Transverse colon (tissue), 4 donors: ENCODE measurements around the gene FGF2. TPM values are rescaled to one million over a fixed set of nuclear protein-coding genes. Genes with fewer than 3 reads are reported as not detected.

Experiments used
- DNase-seq: peaks from one replicate; pipeline ENCODE4 v3.0.0-alpha.2; 2019
- H3K27ac ChIP-seq, 4 donors: fragments of 200-600 bp; sonication (generic); 2 replicates each; pipeline ENCODE4 v1.5.1; 2016 to 2018; ENCODE audit warnings: inconsistent platforms in 4 of 4
- H3K27me3 ChIP-seq: fragments of 200-600 bp; sonication (generic); 2 replicates; pipeline ENCODE4 v1.5.1; 2017; ENCODE audit warnings: inconsistent platforms
- H3K36me3 ChIP-seq, 4 donors: fragments of 200-600 bp; sonication (generic); 2 replicates each; pipeline ENCODE4 v1.5.1; 2017 to 2019; ENCODE audit warnings: inconsistent platforms in 4 of 4
- H3K4me1 ChIP-seq, 4 donors: fragments of 200-600 bp; sonication (generic); 2 replicates each; pipeline ENCODE4 v1.5.1; 2017 to 2020; ENCODE audit warnings: inconsistent platforms in 4 of 4
- H3K4me3 ChIP-seq, 4 donors: fragments of 200-600 bp; sonication (generic); 1 replicate in 1 of 4; 2 replicates in 3 of 4; pipeline versions ENCODE4 v1.5.1 to v1.6.1; 2017 to 2019; ENCODE audit warnings: inconsistent platforms in 4 of 4
- H3K9me3 ChIP-seq, 2 donors: fragments of 200-600 bp; sonication (generic); 2 replicates each; pipeline ENCODE4 v1.5.1; 2017 to 2019; ENCODE audit warnings: inconsistent platforms in 2 of 2
- EP300 ChIP-seq: sonication (generic); formaldehyde crosslinking; IDR thresholded peaks from one replicate; pipeline ENCODE4 v1.6.1; 2017; ENCODE audit warnings: antibody characterized with exemption, low read depth
- POLR2A ChIP-seq: fragments of 450-650 bp; IDR thresholded peaks from one replicate; pipeline ENCODE4 v1.6.1; 2016; ENCODE audit warnings: antibody characterized with exemption, mild to moderate bottlenecking, moderate library complexity
- POLR2AphosphoS5 ChIP-seq, 3 donors: sonication (generic); formaldehyde crosslinking; IDR thresholded peaks; one replicate each; pipeline ENCODE4 v1.6.1; 2016; ENCODE audit warnings: antibody characterized with exemption in 3 of 3
- WGBS, 2 donors: methylation state at CpG; one replicate each; pipeline ENCODE4 v1.1.5; 2018; ENCODE audit warnings: low coverage in 1 of 2; 5-methylcytosine and 5-hydroxymethylcytosine counted together
- in situ Hi-C, 4 donors: fragments of 200-750 bp; cut with MboI; loops; one replicate each; pipeline versions ENCODE4 v1.15.0 to v1.15.1; 2017; ENCODE audit warnings: low sequenced_read_pairs in 3 of 4, low pct_ligation_motif_present in 1 of 4, low pct_unique_long_range_greater_than_20kb in 1 of 4
- intact Hi-C: fragments of 100-400 bp; cut with DNase I; formaldehyde crosslinking; loops from one replicate; pipeline ENCODE4 v1.15.1; 2023; ENCODE audit warnings: low total_unique reads
- total RNA-seq, 4 donors: library from RNA; depleted of rRNA; stranded (reverse); fragments of >200 nt; gene quantifications; one replicate each; pipeline ENCODE4 v1.1.0, GENCODE V29; 2016
- TF ChIP-seq, protein P1 (sequence below), 5 experiments: fragments of 200-600 bp in 3 of 5; fragments of 450-650 bp in 2 of 5; sonication (generic) in 3 of 5; IDR thresholded peaks; 1 replicate in 2 of 5; 2 replicates in 3 of 5; pipeline ENCODE4 v1.5.1; 2016 to 2017; ENCODE audit warnings: antibody characterized with exemption in 5 of 5, inconsistent platforms in 3 of 5, mild to moderate bottlenecking in 2 of 5, moderate library complexity in 1 of 5

The FGF2 gene
- total RNA-seq, 4 donors from 2014 or later, result 1.9 to 8.6 (median 5.8) TPM

DNA sequence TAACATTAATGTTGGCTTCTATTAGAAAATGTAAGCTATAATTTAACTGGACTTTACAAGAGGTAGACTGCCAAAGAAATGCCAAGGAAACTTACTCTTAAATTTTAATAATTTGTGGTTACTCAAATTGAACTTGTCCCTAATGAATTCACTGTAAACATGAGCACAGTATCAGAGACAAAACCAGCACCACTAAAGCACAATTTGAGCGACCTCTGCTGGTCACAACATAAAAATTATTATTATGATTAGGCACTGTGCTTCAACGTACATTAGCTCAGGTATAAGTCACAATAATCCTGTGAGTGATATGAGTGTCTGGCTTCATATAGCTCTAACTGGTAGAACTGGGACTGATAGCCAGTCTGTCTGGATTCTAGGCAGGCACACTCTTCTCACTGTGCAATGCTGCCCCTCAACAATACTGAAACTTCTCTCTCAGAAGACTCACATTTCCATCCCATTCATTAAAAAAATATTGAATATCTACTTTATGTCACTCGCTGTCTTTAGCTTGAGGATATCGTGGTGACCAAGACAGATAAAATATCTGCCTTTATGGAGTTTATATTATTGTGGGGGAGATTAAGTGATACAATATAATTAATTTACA is 87.8 kb downstream of the FGF2 start:
- intact Hi-C loops, result no loop called here
- in situ Hi-C loops, result loop anchor here in 2 of 4 donors (25.0 kb wide), 2 partner anchors 152 to 327 kb away; no protein-coding TSS in a partner anchor
- H3K4me3 ChIP-seq, result no peak overlapping the region

DNA sequence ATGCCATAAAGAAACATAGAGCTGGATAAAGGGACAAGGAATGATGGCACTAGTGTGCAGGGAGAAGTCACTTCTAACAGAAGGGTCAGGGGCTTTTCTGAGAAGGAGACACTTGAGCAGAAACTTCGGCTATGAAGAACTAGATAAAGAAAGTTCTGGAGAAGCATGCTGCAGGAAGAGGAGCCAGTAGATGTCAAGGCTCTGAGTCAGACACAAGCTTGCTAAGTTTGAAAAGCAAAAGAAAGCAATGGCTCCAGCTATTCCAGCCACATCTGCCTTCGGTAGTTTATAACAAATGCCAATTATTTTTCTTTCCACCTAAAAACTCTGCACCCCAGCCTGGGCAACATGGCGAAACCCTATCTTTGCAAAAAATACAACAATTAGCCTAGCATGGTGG is 88.3 kb downstream of the FGF2 start:
- H3K4me3 ChIP-seq, result no peak overlapping the region
- no peaks in the 10 kb centered on the region for H3K27me3 ChIP-seq
- H3K9me3 ChIP-seq, result no peaks in the 10 kb centered on the region
- 90 to 94% methylated on average over 1 to 3 of the region's 3 CpGs for WGBS, 2 donors
- DNase-seq, result no peak
- in situ Hi-C loops, result loop anchor here in 2 of 4 donors (25.0 kb wide), 2 partner anchors 153 to 328 kb away; no protein-coding TSS in a partner anchor
- H3K36me3 ChIP-seq, result no peaks in the 10 kb centered on the region
- H3K4me1 ChIP-seq, result no peaks in the 10 kb centered on the region
- intact Hi-C loops, result loop anchor here (5.0 kb wide), 1 partner anchor 158 kb away; no protein-coding TSS in a partner anchor
- no peak overlapping the region for H3K27ac ChIP-seq
- TF ChIP-seq, protein P1, sequence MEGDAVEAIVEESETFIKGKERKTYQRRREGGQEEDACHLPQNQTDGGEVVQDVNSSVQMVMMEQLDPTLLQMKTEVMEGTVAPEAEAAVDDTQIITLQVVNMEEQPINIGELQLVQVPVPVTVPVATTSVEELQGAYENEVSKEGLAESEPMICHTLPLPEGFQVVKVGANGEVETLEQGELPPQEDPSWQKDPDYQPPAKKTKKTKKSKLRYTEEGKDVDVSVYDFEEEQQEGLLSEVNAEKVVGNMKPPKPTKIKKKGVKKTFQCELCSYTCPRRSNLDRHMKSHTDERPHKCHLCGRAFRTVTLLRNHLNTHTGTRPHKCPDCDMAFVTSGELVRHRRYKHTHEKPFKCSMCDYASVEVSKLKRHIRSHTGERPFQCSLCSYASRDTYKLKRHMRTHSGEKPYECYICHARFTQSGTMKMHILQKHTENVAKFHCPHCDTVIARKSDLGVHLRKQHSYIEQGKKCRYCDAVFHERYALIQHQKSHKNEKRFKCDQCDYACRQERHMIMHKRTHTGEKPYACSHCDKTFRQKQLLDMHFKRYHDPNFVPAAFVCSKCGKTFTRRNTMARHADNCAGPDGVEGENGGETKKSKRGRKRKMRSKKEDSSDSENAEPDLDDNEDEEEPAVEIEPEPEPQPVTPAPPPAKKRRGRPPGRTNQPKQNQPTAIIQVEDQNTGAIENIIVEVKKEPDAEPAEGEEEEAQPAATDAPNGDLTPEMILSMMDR (IDR thresholded peaks at IDR 0.05), result no peak
- TF ChIP-seq EP300 (no peak), POLR2A (no peak), POLR2AphosphoS5 (IDR thresholded peaks at IDR 0.05) (no peak)

More for the DNA sequence above, 87.8 kb downstream of the FGF2 start:
- no peak for TF ChIP-seq POLR2AphosphoS5 (IDR thresholded peaks at IDR 0.05)
- TF ChIP-seq, protein P1 (IDR thresholded peaks at IDR 0.05), result peak in 2 of 5 experiments; percentile 46 to 58
- H3K27me3 ChIP-seq, result no peaks in the 10 kb centered on the region
- H3K36me3 ChIP-seq, result no peaks in the 10 kb centered on the region
- 52 to 73% methylated on average over 2 to 4 of the region's 4 CpGs for WGBS, 2 donors
- no peaks in the 10 kb centered on the region for H3K9me3 ChIP-seq
- DNase-seq, result no peak
- H3K4me1 ChIP-seq, result no peaks in the 10 kb centered on the region
- no peak overlapping the region for H3K27ac ChIP-seq

DNA sequence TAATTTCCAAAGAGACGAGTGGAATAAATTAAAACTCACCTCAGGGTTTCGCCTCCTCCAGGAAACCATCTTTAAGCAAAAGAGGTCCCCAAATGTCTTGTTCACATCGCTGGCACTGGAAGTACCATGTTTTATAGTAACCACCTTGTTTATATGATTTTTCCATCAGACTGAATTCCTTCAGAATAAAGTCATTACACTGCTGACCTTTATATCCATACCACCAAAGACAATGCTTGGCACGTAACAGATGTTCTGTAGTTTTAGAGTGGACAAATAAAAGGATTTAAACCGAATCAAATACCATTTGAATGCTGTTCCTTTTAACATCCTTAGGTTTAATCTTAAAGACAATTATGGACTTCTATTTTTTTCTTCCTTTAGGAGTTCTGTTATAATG is 91.1 kb downstream of the FGF2 start:
- H3K9me3 ChIP-seq, result no peaks in the 10 kb centered on the region
- no peak overlapping the region for H3K27ac ChIP-seq
- TF ChIP-seq POLR2A (no peak), POLR2AphosphoS5 (IDR thresholded peaks at IDR 0.05) (no peak), EP300 (no peak)
- TF ChIP-seq, protein P1 (IDR thresholded peaks at IDR 0.05), result no peak
- in situ Hi-C loops, result loop anchor here in 2 of 4 donors (25.0 kb wide), 2 partner anchors 155 to 330 kb away; no protein-coding TSS in a partner anchor
- no peak overlapping the region for H3K4me3 ChIP-seq
- H3K27me3 ChIP-seq, result no peaks in the 10 kb centered on the region
- intact Hi-C loops, result loop anchor here (5.0 kb wide), 1 partner anchor 160 kb away; no protein-coding TSS in a partner anchor
- no peak for DNase-seq
- 76 to 83% methylated on average over 5 of the region's 5 CpGs for WGBS, 2 donors
- no peaks in the 10 kb centered on the region for H3K36me3 ChIP-seq
- peaks cover 0 to 9% (median 0%) of the 10 kb centered on the region in 4 donors for H3K4me1 ChIP-seq

DNA sequence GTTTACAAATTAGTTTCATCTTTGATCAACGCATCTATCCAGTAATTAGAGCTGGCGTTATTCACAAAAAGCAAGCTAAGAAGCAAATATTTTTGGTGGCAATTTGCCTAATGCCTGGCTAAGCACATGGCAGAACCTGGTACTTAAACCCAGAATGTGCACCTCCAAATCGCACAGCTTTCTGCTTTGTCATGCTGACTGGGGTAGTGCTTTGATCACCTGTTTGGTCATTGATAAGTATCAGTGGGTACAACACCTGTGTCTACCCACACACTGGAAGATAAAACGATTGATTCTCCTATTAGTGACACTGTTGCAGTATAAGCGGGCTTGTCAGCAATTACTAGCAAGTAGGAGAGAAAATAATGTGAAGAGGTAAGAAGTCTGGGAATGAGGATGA is 93.8 kb downstream of the FGF2 start:
- H3K36me3 ChIP-seq, result no peaks in the 10 kb centered on the region
- intact Hi-C loops (loop anchor here (5.0 to 10.0 kb wide), 2 partner anchors 93 to 316 kb away; partner anchors contain the start of gene FGF2), in situ Hi-C loops (loop anchor here (10.0 to 25.0 kb wide), 4 partner anchors 156 to 333 kb away; no protein-coding TSS in a partner anchor)
- H3K4me1 ChIP-seq, result peaks cover 0 to 22% (median 9%) of the 10 kb centered on the region in 4 donors
- no peaks in the 10 kb centered on the region for H3K27me3 ChIP-seq
- H3K9me3 ChIP-seq, result no peaks in the 10 kb centered on the region
- H3K4me3 ChIP-seq, result no peak overlapping the region
- WGBS, 2 donors, result 91 to 100% methylated on average over 3 to 5 of the region's 5 CpGs
- no peak for DNase-seq
- H3K27ac ChIP-seq, result no peak overlapping the region
- TF ChIP-seq EP300 (no peak), POLR2A (no peak), POLR2AphosphoS5 (IDR thresholded peaks at IDR 0.05) (no peak)
- TF ChIP-seq, protein P1 (IDR thresholded peaks at IDR 0.05), result no peak
